Limb (tissue), 2 donors: ENCODE data around the gene CES2.

Experiments used
- DNase-seq, 2 donors: peaks; one replicate each; pipeline ENCODE4 v3.0.0-alpha.2; 2016; ENCODE audit errors: extremely low spot score in 2 of 2

CES2 gene

GRCh38 chr16:66902648-66903543 is 32.4 kb upstream of the CES2 start:
- DNase-seq, result no peak

- no peak for DNase-seq
Observed at GRCh38 chr16:66903544-66904427, 31.5 kb upstream of the CES2 start.

GRCh38 chr16:66904428-66904845 is 30.9 kb upstream of the CES2 start:
- no peak for DNase-seq

- DNase-seq, result no peak
Observed at GRCh38 chr16:66904846-66905632, 30.3 kb upstream of the CES2 start.

GRCh38 chr16:66905633-66906539 is 29.4 kb upstream of the CES2 start:
- no peak for DNase-seq

GRCh38 chr16:66906916-66907836 is 28.1 kb upstream of the CES2 start:
- no peak for DNase-seq

- no peak for DNase-seq
Observed at GRCh38 chr16:66908116-66908515, 27.2 kb upstream of the CES2 start.

GRCh38 chr16:66908762-66909559 is 26.4 kb upstream of the CES2 start:
- DNase-seq, result no peak

- no peak for DNase-seq
Observed at GRCh38 chr16:66910175-66910940, 25.0 kb upstream of the CES2 start.

- DNase-seq, result no peak
Observed at GRCh38 chr16:66911112-66911511, 24.2 kb upstream of the CES2 start.

GRCh38 chr16:66911801-66912200 is 23.5 kb upstream of the CES2 start:
- no peak for DNase-seq

GRCh38 chr16:66913081-66913480 is 22.2 kb upstream of the CES2 start:
- no peak for DNase-seq

- no peak for DNase-seq
Observed at GRCh38 chr16:66913711-66914110, 21.6 kb upstream of the CES2 start.

GRCh38 chr16:66914541-66914940 is 20.8 kb upstream of the CES2 start:
- no peak for DNase-seq

- no peak for DNase-seq
Observed at GRCh38 chr16:66915041-66915440, 20.3 kb upstream of the CES2 start.

- DNase-seq, result no peak
Observed at GRCh38 chr16:66916518-66916917, 18.8 kb upstream of the CES2 start.

GRCh38 chr16:66917741-66918140 is 17.6 kb upstream of the CES2 start:
- no peak for DNase-seq

- no peak for DNase-seq
Observed at GRCh38 chr16:66918355-66918754, 17.0 kb upstream of the CES2 start.
